Upper lobe of right lung (tissue), 1 donor: ENCODE measurements around the gene SLC26A1. TPM values are rescaled to one million over a fixed set of nuclear protein-coding genes. Genes with fewer than 3 reads are reported as not detected.

ENCODE experiments used
- ATAC-seq: fragments of 200-7000 bp; cut with Tn5 transposase; one replicate; pipeline ENCODE4 v1.9.1; 2020; ENCODE audit warnings: mild to moderate bottlenecking, moderate library complexity
- DNase-seq: peaks from one replicate; pipeline ENCODE4 v3.0.0-alpha.2; 2020
- H3K27ac ChIP-seq: fragments of 200-600 bp; one replicate; pipeline ENCODE4 v1.8.0; 2022
- H3K27me3 ChIP-seq: fragments of 200-600 bp; one replicate; pipeline ENCODE4 v1.8.0; 2022; ENCODE audit warnings: mild to moderate bottlenecking
- H3K36me3 ChIP-seq: fragments of 200-600 bp; one replicate; pipeline ENCODE4 v1.8.0; 2022
- H3K4me1 ChIP-seq: fragments of 200-600 bp; one replicate; pipeline ENCODE4 v1.8.0; 2022
- H3K4me3 ChIP-seq: fragments of 200-600 bp; one replicate; pipeline ENCODE4 v1.8.0; 2022; ENCODE audit warnings: mild to moderate bottlenecking
- H3K9me3 ChIP-seq: fragments of 200-600 bp; one replicate; pipeline ENCODE4 v1.8.0; 2022
- intact Hi-C: fragments of 100-400 bp; cut with DNase I; formaldehyde crosslinking; loops from one replicate; pipeline ENCODE4 v1.11.0; 2022
- total RNA-seq: library from RNA; stranded (reverse); fragmentation: NEBNext Ultra II Directional; extraction: Animal tissue kit (Norgen Biotek cat#: 25700); gene quantifications from one replicate; pipeline ENCODE4 v1.2.1, GENCODE V29; 2021
- TF ChIP-seq, protein P1 (sequence below): fragments of 200-600 bp; IDR thresholded peaks from one replicate; pipeline ENCODE4 v1.8.0; 2022; ENCODE audit warnings: antibody characterized with exemption
- donor health status: DM: no; HTN: yes; CAD: no; lungs with severe emphysema.

The SLC26A1 gene
- total RNA-seq, 1 donor from 2014 or later: 0.20 TPM

DNA sequence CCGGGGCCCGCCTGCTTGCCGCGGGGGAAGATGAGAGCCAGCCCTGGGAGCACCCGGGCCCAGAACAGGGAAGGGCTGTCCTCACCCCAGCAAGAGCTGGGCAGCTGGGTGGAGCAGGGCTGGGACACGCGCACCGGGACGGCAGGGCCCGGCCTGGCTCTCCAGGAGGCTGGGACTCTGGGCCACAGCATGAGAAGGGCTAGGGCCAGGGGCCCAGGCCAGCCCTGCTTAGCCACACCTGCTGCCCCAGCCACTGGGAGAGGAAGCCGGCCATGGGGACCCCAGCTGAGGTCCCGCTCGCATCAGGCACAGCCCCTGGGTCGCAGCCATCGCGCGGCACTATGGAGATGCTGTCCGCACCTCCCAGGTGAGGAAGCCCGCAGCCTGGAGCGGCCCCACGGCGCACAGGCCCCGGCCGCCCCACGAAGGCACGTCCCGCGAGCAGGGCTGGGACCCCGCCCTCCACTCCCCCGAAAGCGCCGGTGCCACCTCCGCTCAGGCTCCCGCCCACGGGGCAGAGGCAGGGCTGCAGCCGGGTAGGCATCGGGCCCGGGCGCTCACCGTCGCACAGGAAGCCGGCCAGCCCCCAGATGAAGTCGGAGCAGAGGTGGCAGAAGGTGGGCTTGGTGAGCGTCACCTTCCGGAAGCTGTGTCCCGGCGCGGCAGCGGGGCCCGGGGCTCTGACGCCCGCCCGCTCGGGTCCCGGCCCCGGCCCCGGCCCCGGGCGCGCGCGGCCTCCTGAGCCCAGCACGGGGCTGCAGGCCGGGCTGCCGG is 20.4 kb downstream of the SLC26A1 start:
- Histone ChIP-seq H3K36me3 (no peaks in the 10 kb centered on the region), H3K27ac (peak overlapping the region; percentile 18), H3K4me1 (peaks cover 13% of the 10 kb centered on the region), H3K27me3 (no peaks in the 10 kb centered on the region), H3K4me3 (peak overlapping the region; percentile 79), H3K9me3 (no peaks in the 10 kb centered on the region)
- TF ChIP-seq, protein P1, sequence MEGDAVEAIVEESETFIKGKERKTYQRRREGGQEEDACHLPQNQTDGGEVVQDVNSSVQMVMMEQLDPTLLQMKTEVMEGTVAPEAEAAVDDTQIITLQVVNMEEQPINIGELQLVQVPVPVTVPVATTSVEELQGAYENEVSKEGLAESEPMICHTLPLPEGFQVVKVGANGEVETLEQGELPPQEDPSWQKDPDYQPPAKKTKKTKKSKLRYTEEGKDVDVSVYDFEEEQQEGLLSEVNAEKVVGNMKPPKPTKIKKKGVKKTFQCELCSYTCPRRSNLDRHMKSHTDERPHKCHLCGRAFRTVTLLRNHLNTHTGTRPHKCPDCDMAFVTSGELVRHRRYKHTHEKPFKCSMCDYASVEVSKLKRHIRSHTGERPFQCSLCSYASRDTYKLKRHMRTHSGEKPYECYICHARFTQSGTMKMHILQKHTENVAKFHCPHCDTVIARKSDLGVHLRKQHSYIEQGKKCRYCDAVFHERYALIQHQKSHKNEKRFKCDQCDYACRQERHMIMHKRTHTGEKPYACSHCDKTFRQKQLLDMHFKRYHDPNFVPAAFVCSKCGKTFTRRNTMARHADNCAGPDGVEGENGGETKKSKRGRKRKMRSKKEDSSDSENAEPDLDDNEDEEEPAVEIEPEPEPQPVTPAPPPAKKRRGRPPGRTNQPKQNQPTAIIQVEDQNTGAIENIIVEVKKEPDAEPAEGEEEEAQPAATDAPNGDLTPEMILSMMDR: no peak
- peak; percentile 81 for DNase-seq
- intact Hi-C loops: no loop called here
- peak; percentile 37 for ATAC-seq

DNA sequence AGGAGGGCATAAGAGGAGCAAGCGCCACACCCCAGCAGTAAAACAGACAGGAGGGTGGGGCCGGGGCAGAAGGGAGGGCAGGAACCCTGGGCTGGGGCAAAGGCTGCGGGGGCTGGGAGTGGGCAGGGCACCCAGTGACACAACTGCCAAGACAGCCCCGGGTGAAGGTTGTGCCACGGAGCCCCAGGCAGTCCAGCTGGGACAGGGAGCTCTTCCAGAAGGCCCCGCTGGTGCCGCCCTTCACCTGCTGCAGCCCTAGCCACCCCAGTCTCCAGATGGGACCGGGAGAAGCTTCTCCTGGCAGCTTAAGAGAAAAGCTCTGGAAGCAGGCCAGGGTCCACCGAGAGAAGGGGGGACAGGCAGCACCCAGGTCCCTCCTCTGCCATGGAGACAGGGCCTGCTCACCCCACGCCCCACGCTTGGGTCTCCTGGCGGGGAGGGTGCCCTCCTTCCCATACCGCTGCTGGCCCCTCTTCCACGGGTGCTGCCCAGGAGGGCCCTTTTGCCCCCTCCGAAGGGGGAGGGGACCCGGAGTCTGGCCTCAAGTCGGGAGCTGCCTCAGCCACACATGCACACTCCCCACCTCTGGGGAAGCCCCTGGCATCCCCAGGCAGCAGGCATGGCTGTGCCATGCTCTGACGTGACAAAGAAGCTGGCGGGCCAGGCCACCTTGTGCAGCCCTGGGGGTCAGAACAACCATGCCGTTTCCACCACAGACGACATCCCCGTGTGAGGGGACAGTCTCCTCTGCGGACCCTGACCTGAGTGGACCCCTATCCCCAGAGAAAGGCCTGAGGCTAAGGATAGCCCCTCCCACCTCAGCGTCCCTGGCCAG is 21.3 kb downstream of the SLC26A1 start:
- peak overlapping the region; percentile 79 for H3K4me3 ChIP-seq
- H3K9me3 ChIP-seq: no peaks in the 10 kb centered on the region
- intact Hi-C loops: no loop called here
- ATAC-seq (no peak), DNase-seq (no peak)
- no peak overlapping the region for H3K27ac ChIP-seq
- peaks cover 13% of the 10 kb centered on the region for H3K4me1 ChIP-seq
- H3K27me3 ChIP-seq: no peaks in the 10 kb centered on the region
- H3K36me3 ChIP-seq: no peaks in the 10 kb centered on the region
- TF ChIP-seq, protein P1: no peak

GRCh38 chr4:970854-971520 is 22.2 kb downstream of the SLC26A1 start:
- intact Hi-C loops: no loop called here
- no peak overlapping the region for H3K4me3 ChIP-seq
- H3K9me3 ChIP-seq: no peaks in the 10 kb centered on the region
- no peaks in the 10 kb centered on the region for H3K27me3 ChIP-seq
- H3K4me1 ChIP-seq: peaks cover 13% of the 10 kb centered on the region
- TF ChIP-seq, protein P1: no peak
- no peak for DNase-seq
- H3K36me3 ChIP-seq: peaks cover 7% of the 10 kb centered on the region
- H3K27ac ChIP-seq: no peak overlapping the region
- ATAC-seq: no peak

DNA sequence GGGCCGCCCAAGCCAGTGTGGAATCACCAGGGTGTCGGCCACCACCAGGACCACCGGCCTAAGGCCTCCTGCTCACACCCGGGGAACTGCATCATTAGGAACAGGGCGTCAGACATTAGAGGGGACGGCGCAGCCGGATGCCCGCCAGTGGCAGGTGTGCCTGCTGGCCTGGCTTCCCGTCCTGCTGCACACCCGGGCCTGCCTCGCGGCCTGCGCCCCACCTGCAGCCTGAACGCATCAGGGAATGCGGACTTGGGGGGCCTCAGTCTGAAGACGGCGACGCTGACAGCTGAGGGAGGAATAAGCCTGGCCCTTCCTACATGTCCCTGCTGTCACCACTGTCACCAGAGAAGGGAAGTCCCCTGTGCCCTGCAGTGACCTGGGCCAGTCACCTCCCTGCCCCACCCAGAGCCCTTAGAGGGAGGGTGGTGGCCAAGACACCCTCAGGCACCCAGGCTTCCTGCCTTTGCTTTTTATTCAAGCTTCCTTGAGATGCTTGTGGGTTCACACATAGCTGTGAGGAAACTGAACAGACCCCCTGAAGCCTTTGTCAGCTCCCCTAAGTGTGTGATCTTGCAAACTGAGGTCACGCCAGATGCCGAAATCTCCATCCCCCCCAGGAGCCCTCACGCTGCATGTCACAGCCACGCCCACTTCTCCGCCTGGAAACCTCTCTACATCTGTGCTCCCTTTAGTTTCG is 23.0 kb downstream of the SLC26A1 start:
- Histone ChIP-seq H3K27me3 (no peaks in the 10 kb centered on the region), H3K4me3 (no peak overlapping the region), H3K27ac (no peak overlapping the region), H3K4me1 (peaks cover 13% of the 10 kb centered on the region), H3K9me3 (no peaks in the 10 kb centered on the region), H3K36me3 (peaks cover 10% of the 10 kb centered on the region)
- ATAC-seq (no peak), DNase-seq (no peak)
- intact Hi-C loops: no loop called here
- TF ChIP-seq, protein P1: no peak
